OCI-LY7 (cell line): ENCODE measurements around the gene TWF2. TPM values are rescaled to one million over a fixed set of nuclear protein-coding genes. Genes with fewer than 3 reads are reported as not detected.

Experiments used
- BruUV-seq: library from RNA; stranded (reverse); fragments of 400-500 nt; replicated peaks from 2 replicates; lab custom pipeline; 2021; lab: Mats Ljungman, UMichigan
- CTCF ChIA-PET: fragments of 300-600 bp; sonication (Branson Sonifier 250); formaldehyde crosslinking; loops from one replicate; lab custom pipeline; 2022; ENCODE audit warnings: antibody characterized with exemption; ENCODE audit not compliant: unreplicated experiment; lab: Charles Lee
- POLR2A ChIA-PET: fragments of 300-600 bp; sonication (Branson Sonifier 250); formaldehyde crosslinking; loops from one replicate; lab custom pipeline; 2022; ENCODE audit warnings: antibody characterized with exemption; lab: Charles Lee
- DNase-seq: peaks from one replicate; pipeline ENCODE4 v3.0.0-alpha.2; 2015; ENCODE audit warnings: low spot score
- H2AFZ ChIP-seq: fragments of 200-600 bp; sonication (generic), shearing (Covaris generic); 2 replicates; pipeline ENCODE4 v1.6.1; 2014; ENCODE audit warnings: mild to moderate bottlenecking, antibody characterized with exemption, low read length, moderate library complexity
- H3K27ac ChIP-seq: fragments of 200-600 bp; sonication (generic); 2 replicates; pipeline ENCODE4 v1.5.1; 2014; ENCODE audit warnings: mixed run types, low read depth, mild to moderate bottlenecking, moderate library complexity, low read length, inconsistent platforms; ENCODE audit not compliant: poor library complexity, severe bottlenecking
- H3K36me3 ChIP-seq: fragments of 200-600 bp; sonication (generic); 2 replicates; pipeline ENCODE4 v1.6.1; 2014; ENCODE audit warnings: mild to moderate bottlenecking, antibody characterized with exemption, low read length, moderate library complexity, mixed read lengths; ENCODE audit not compliant: insufficient read depth
- H3K4me1 ChIP-seq: fragments of 200-600 bp; sonication (generic); 2 replicates; pipeline ENCODE4 v1.5.1; 2014; ENCODE audit warnings: mild to moderate bottlenecking, low read length; ENCODE audit not compliant: insufficient read depth, poor library complexity, severe bottlenecking
- H3K4me2 ChIP-seq: fragments of 200-600 bp; sonication (generic); 2 replicates; pipeline ENCODE4 v1.6.1; 2014; ENCODE audit warnings: mild to moderate bottlenecking, low read length
- H3K4me3 ChIP-seq: fragments of 200-600 bp; sonication (generic); 2 replicates; pipeline ENCODE4 v1.5.1; 2014; ENCODE audit warnings: mild to moderate bottlenecking, low read depth, low read length; ENCODE audit not compliant: poor library complexity, severe bottlenecking
- H3K79me2 ChIP-seq: fragments of 200-600 bp; sonication (generic); 2 replicates; pipeline ENCODE4 v1.6.1; 2016; ENCODE audit warnings: low read depth, mild to moderate bottlenecking, low read length, moderate library complexity, mixed read lengths; ENCODE audit not compliant: insufficient read depth
- H3K9me2 ChIP-seq: fragments of 200-600 bp; sonication (generic); 2 replicates; pipeline ENCODE4 v1.6.1; 2016; ENCODE audit warnings: mild to moderate bottlenecking, low read length, mixed read lengths; ENCODE audit not compliant: insufficient read depth
- H3K9me3 ChIP-seq: fragments of 200-600 bp; sonication (generic); 2 replicates; pipeline ENCODE4 v1.6.1; 2014; ENCODE audit warnings: mild to moderate bottlenecking, mixed run types, low read length, mixed read lengths
- H4K20me1 ChIP-seq: fragments of 200-600 bp; sonication (generic); 2 replicates; pipeline ENCODE4 v1.6.1; 2014; ENCODE audit warnings: mild to moderate bottlenecking, antibody characterized with exemption, low read length, moderate library complexity, mixed read lengths; ENCODE audit not compliant: insufficient read depth
- EZH2phosphoT487 ChIP-seq: fragments of 200-600 bp; sonication (generic); IDR thresholded peaks from 2 replicates; pipeline ENCODE4 v1.6.1; 2018; ENCODE audit warnings: low read depth, borderline replicate concordance, mild to moderate bottlenecking, mixed run types, antibody characterized with exemption, low read length, moderate library complexity, mixed read lengths
- intact Hi-C: fragments of 100-400 bp; cut with micrococcal nuclease; formaldehyde crosslinking; loops from one replicate; pipeline ENCODE4 v1.10.0; 2022; ENCODE audit not compliant: unreplicated experiment
- total RNA-seq, 2 experiments: library from RNA; depleted of rRNA in 1 of 2; stranded (reverse); fragments of >200 nt in 1 of 2; shearing (Covaris generic) in 1 of 2; gene quantifications; 2 replicates each; pipeline ENCODE4 v1.2.3, GENCODE V29; 2014 to 2022
- TF ChIP-seq, protein P1 (sequence below): fragments of 200-600 bp; sonication (generic); conservative IDR thresholded peaks from 2 replicates; pipeline ENCODE4 v1.5.1; 2014; ENCODE audit warnings: mild to moderate bottlenecking, antibody characterized with exemption, low read length, moderate library complexity, mixed read lengths

TWF2 gene
- total RNA-seq, 2 experiments from 2014 or later: 52.8 to 64.9 TPM

- intact Hi-C loops: no loop called here
- no peak overlapping the region for H2AFZ ChIP-seq
- H3K4me1 ChIP-seq: peaks cover 28% of the 10 kb centered on the region
- BruUV-seq: no TSS peak
- no peaks in the 10 kb centered on the region for H3K9me3 ChIP-seq
- no peak overlapping the region for H3K4me3 ChIP-seq
- peaks cover 16% of the 10 kb centered on the region; the same call in 1 of the 2 replicates for H3K79me2 ChIP-seq
- ChIA-PET CTCF (no interaction called here), POLR2A (interaction anchor here (1.0 to 2.8 kb wide), 2 partner anchors 10 to 15 kb away, joined by 3 to 28 read pairs; no protein-coding TSS in a partner anchor)
- DNase-seq: no peak
- H3K27ac ChIP-seq: no peak overlapping the region
- no peaks in the 10 kb centered on the region for H4K20me1 ChIP-seq
- no peaks in the 10 kb centered on the region for H3K9me2 ChIP-seq
- no peaks in the 10 kb centered on the region; the same call in 1 of the 2 replicates for H3K36me3 ChIP-seq
- no peak for TF ChIP-seq EZH2phosphoT487
- no peak overlapping the region for H3K4me2 ChIP-seq
These were observed 3.1 kb upstream of the TWF2 start for GRCh38 chr3:52242039-52242438.

DNA sequence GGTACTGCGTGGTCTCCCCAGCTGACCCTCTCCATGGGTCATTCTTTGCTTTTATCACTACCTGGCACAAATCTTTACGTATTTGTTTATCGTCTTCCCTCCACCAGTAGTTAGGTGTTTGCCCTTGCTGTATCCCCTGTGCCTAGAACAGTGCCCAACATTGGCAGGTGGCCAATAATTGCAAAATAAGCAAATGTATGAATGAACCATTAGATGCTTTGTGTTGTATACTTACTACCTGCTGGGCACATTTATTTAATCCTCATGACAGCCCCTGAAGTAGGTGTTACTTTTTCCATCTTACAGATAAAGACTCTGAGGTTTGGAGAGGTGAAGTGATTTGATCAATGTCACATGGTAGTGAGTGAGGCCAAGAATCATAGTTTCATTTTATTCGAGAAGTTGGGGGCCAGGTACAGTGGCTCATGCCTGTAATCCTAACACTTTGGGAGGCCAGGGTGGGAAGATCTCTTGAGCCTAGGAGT, 2.0 kb upstream of the TWF2 start:
- intact Hi-C loops: no loop called here
- CTCF ChIA-PET: interaction anchor here (1.0 kb wide), 1 partner anchor 9 kb away, joined by 3 read pairs; no protein-coding TSS in a partner anchor

GRCh38 chr3:52240059-52240885, 1.3 kb upstream of the TWF2 start:
- Histone ChIP-seq H4K20me1 (no peaks in the 10 kb centered on the region), H3K9me3 (no peaks in the 10 kb centered on the region), H3K4me2 (peak overlapping the region; percentile 73), H3K9me2 (no peaks in the 10 kb centered on the region), H3K79me2 (peaks cover 22% of the 10 kb centered on the region; the same call in 1 of the 2 replicates), H2AFZ (no peak overlapping the region), H3K4me1 (peaks cover 29% of the 10 kb centered on the region), H3K4me3 (peak overlapping the region; percentile 81), H3K27ac (peak overlapping the region; percentile 42), H3K36me3 (no peaks in the 10 kb centered on the region; the same call in 1 of the 2 replicates)
- intact Hi-C loops: no loop called here
- peak; percentile 80 for DNase-seq
- no TSS peak for BruUV-seq
- TF ChIP-seq, protein P1, sequence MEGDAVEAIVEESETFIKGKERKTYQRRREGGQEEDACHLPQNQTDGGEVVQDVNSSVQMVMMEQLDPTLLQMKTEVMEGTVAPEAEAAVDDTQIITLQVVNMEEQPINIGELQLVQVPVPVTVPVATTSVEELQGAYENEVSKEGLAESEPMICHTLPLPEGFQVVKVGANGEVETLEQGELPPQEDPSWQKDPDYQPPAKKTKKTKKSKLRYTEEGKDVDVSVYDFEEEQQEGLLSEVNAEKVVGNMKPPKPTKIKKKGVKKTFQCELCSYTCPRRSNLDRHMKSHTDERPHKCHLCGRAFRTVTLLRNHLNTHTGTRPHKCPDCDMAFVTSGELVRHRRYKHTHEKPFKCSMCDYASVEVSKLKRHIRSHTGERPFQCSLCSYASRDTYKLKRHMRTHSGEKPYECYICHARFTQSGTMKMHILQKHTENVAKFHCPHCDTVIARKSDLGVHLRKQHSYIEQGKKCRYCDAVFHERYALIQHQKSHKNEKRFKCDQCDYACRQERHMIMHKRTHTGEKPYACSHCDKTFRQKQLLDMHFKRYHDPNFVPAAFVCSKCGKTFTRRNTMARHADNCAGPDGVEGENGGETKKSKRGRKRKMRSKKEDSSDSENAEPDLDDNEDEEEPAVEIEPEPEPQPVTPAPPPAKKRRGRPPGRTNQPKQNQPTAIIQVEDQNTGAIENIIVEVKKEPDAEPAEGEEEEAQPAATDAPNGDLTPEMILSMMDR: peak; percentile 27; the same call in 1 of the 2 replicates
- TF ChIP-seq EZH2phosphoT487: no peak
- ChIA-PET CTCF (interaction anchor here (0.6 to 1.0 kb wide), 4 partner anchors 9 to 28 kb away, joined by 3 read pairs; no protein-coding TSS in a partner anchor), POLR2A (interaction anchor here (0.5 to 2.8 kb wide), 5 partner anchors 12 to 537 kb away, joined by 3 to 28 read pairs (median 3); partner anchors contain the start of genes ITIH1 and TLR9)

More for the DNA sequence above, 2.0 kb upstream of the TWF2 start:
- POLR2A ChIA-PET: interaction anchor here (0.5 to 2.8 kb wide), 5 partner anchors 11 to 537 kb away, joined by 3 to 28 read pairs (median 3); partner anchors contain the start of genes ITIH1 and TLR9
- Histone ChIP-seq H3K9me3 (no peaks in the 10 kb centered on the region), H4K20me1 (no peaks in the 10 kb centered on the region), H2AFZ (no peak overlapping the region), H3K4me2 (peak overlapping the region; percentile 73; the same call in 1 of the 2 replicates), H3K27ac (peak overlapping the region; percentile 42), H3K36me3 (no peaks in the 10 kb centered on the region; the same call in 1 of the 2 replicates), H3K9me2 (no peaks in the 10 kb centered on the region), H3K4me3 (no peak overlapping the region), H3K79me2 (peaks cover 22% of the 10 kb centered on the region; the same call in 1 of the 2 replicates), H3K4me1 (peaks cover 29% of the 10 kb centered on the region)
- no TSS peak for BruUV-seq
- no peak for TF ChIP-seq EZH2phosphoT487
- TF ChIP-seq, protein P1: 0 out of 2 replicates have a peak, but pooled peaks have one; percentile 0
- no peak for DNase-seq
